DND-41 (cell line): Measurements from ENCODE around the gene TMX2.

ENCODE experiments used
- ATAC-seq: fragments of 200-7000 bp; cut with Tn5 transposase; 3 replicates; pipeline ENCODE4 v1.9.1; 2021; ENCODE audit warnings: low read depth; ENCODE audit not compliant: insufficient read depth
- DNase-seq: peaks from one replicate; pipeline ENCODE4 v3.0.0-alpha.2; 2020
- H2AFZ ChIP-seq: 2 replicates; pipeline ENCODE4 v1.6.0; 2012; ENCODE audit warnings: low read depth, low read length
- H3K27ac ChIP-seq: 2 replicates; pipeline ENCODE4 v1.5.1; 2012; ENCODE audit warnings: low read length, inconsistent platforms
- H3K27me3 ChIP-seq: fragments of 200-600 bp; sonication (generic); 2 replicates; pipeline ENCODE4 v1.6.0; 2012; ENCODE audit warnings: low read length, mild to moderate bottlenecking, inconsistent platforms; ENCODE audit not compliant: insufficient read depth, poor library complexity
- H3K36me3 ChIP-seq: 2 replicates; pipeline ENCODE4 v1.5.1; 2012; ENCODE audit warnings: low read length, inconsistent platforms; ENCODE audit not compliant: insufficient read depth
- H3K4me1 ChIP-seq: 2 replicates; pipeline ENCODE4 v1.5.1; 2012; ENCODE audit warnings: mild to moderate bottlenecking, low read length; ENCODE audit not compliant: insufficient read depth
- H3K4me2 ChIP-seq: 2 replicates; pipeline ENCODE4 v1.6.0; 2012; ENCODE audit warnings: mild to moderate bottlenecking, moderate library complexity, low read length, inconsistent platforms; ENCODE audit not compliant: insufficient read depth
- H3K4me3 ChIP-seq, 2 experiments: fragments of 200-600 bp in 1 of 2; shearing (Covaris generic) in 1 of 2; 2 replicates each; pipeline ENCODE4 v1.5.1; 2012 to 2016; ENCODE audit warnings: inconsistent platforms in 2 of 2, low read length in 2 of 2, mild to moderate bottlenecking in 2 of 2, low read depth in 1 of 2, moderate library complexity in 1 of 2
- H3K79me2 ChIP-seq: 2 replicates; pipeline ENCODE4 v1.6.0; 2012; ENCODE audit warnings: low read length, inconsistent platforms; ENCODE audit not compliant: insufficient read depth
- H3K9ac ChIP-seq: 2 replicates; pipeline ENCODE4 v1.6.0; 2012; ENCODE audit warnings: low read depth, mild to moderate bottlenecking, inconsistent platforms, low read length, moderate library complexity
- H3K9me3 ChIP-seq: 2 replicates; pipeline ENCODE4 v1.5.1; 2012; ENCODE audit warnings: low read length, moderate library complexity, mild to moderate bottlenecking, inconsistent platforms; ENCODE audit not compliant: insufficient read depth, severe bottlenecking
- H4K20me1 ChIP-seq: 2 replicates; pipeline ENCODE4 v1.6.0; 2012; ENCODE audit warnings: low read length; ENCODE audit not compliant: insufficient read depth
- EZH2 ChIP-seq: IDR thresholded peaks from 3 replicates; pipeline ENCODE4 v1.6.1; 2012; ENCODE audit warnings: borderline replicate concordance, low read depth, mild to moderate bottlenecking, moderate library complexity, low read length, inconsistent platforms; ENCODE audit not compliant: severe bottlenecking
- TF ChIP-seq, protein P1 (sequence below): IDR thresholded peaks from 2 replicates; pipeline ENCODE4 v1.5.1; 2012; ENCODE audit warnings: borderline replicate concordance, low read length, moderate library complexity, mild to moderate bottlenecking; ENCODE audit not compliant: poor library complexity, severe bottlenecking; ENCODE audit errors: extremely low read depth

Gene TMX2

DNA sequence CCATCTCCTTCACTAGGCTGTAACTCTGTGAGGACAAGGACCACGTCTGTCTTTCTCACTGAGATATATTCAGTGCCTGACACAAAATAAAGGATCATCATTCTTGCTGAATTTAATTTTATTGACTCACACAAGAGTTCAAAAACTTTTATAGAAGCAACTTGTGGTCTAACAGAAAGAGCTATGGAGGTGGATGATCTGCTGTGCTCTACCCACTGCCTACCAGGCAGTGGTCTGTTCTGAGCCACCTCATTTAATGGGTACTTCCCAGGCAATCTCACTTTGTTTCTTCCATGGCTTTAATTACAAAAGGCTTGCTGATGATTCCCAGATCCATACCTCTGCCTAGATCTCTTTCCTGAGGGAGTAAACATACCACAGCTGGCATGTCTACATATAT lies 34.5 kb downstream of the TMX2 start:
- Histone ChIP-seq H3K27me3 (no peaks in the 10 kb centered on the region), H3K9me3 (no peaks in the 10 kb centered on the region), H2AFZ (no peak overlapping the region), H3K4me3 (no peak overlapping the region), H3K79me2 (peaks cover 17% of the 10 kb centered on the region), H3K36me3 (peaks cover 38% of the 10 kb centered on the region), H3K27ac (no peak overlapping the region), H3K4me2 (no peak overlapping the region), H4K20me1 (peaks cover 7% of the 10 kb centered on the region; the same call in 1 of the 2 replicates), H3K9ac (no peak overlapping the region), H3K4me1 (peaks cover 11% of the 10 kb centered on the region)
- TF ChIP-seq EZH2, result no peak
- TF ChIP-seq, protein P1, sequence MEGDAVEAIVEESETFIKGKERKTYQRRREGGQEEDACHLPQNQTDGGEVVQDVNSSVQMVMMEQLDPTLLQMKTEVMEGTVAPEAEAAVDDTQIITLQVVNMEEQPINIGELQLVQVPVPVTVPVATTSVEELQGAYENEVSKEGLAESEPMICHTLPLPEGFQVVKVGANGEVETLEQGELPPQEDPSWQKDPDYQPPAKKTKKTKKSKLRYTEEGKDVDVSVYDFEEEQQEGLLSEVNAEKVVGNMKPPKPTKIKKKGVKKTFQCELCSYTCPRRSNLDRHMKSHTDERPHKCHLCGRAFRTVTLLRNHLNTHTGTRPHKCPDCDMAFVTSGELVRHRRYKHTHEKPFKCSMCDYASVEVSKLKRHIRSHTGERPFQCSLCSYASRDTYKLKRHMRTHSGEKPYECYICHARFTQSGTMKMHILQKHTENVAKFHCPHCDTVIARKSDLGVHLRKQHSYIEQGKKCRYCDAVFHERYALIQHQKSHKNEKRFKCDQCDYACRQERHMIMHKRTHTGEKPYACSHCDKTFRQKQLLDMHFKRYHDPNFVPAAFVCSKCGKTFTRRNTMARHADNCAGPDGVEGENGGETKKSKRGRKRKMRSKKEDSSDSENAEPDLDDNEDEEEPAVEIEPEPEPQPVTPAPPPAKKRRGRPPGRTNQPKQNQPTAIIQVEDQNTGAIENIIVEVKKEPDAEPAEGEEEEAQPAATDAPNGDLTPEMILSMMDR, result no peak
- ATAC-seq (no peak), DNase-seq (no peak)

GRCh38 chr11:57751176-57751575 lies 38.8 kb downstream of the TMX2 start:
- Histone ChIP-seq H3K9ac (no peak overlapping the region), H3K4me3 (no peak overlapping the region), H3K27me3 (no peaks in the 10 kb centered on the region), H3K36me3 (no peaks in the 10 kb centered on the region), H3K27ac (no peak overlapping the region), H2AFZ (no peak overlapping the region), H3K79me2 (no peaks in the 10 kb centered on the region), H3K9me3 (no peaks in the 10 kb centered on the region), H3K4me1 (no peaks in the 10 kb centered on the region), H4K20me1 (no peaks in the 10 kb centered on the region), H3K4me2 (no peak overlapping the region)
- ATAC-seq (no peak), DNase-seq (no peak)
- no peak for TF ChIP-seq EZH2
- TF ChIP-seq, protein P1, result no peak

- Histone ChIP-seq H3K36me3 (no peaks in the 10 kb centered on the region), H3K4me3 (no peak within 1 kb of the TSS), H4K20me1 (no peaks in the 10 kb centered on the region), H3K9me3 (no peaks in the 10 kb centered on the region), H2AFZ (no peak within 1 kb of the TSS), H3K4me2 (no peak within 1 kb of the TSS), H3K79me2 (no peaks in the 10 kb centered on the region), H3K27ac (no peak within 1 kb of the TSS), H3K9ac (no peak within 1 kb of the TSS), H3K4me1 (no peaks in the 10 kb centered on the region), H3K27me3 (no peaks in the 10 kb centered on the region)
- ATAC-seq (peak; percentile 70), DNase-seq (peak; percentile 25)
- TF ChIP-seq, protein P1, result peak; percentile 58
- no peak for TF ChIP-seq EZH2
Observed at GRCh38 chr11:57751676-57752253, 39.4 kb downstream of the TMX2 start, which contains the start of gene BTBD18. Gene BTBD18 (minus strand): TSS chr11:57751819. CDS start chr11:57751188, 631 bp downstream.
